H1 (cell line): Measurements from ENCODE around the gene HNRNPH3. TPM values are rescaled to one million over a fixed set of nuclear protein-coding genes. Genes with fewer than 3 reads are reported as not detected.

Source experiments
- BACH1 ChIP-seq: IDR thresholded peaks from 2 replicates; pipeline ENCODE4 v1.6.1; 2012; ENCODE audit warnings: low read length, improper control_type of control experiment
- KDM1A ChIP-seq: fragments of 200-600, 300-600 bp; sonication (generic); IDR thresholded peaks from 2 replicates; pipeline ENCODE4 v1.7.1; 2016; ENCODE audit warnings: mild to moderate bottlenecking, low read length, borderline replicate concordance
- POU5F1 ChIP-seq: IDR thresholded peaks from 2 replicates; pipeline ENCODE4 v1.6.1; 2011; ENCODE audit warnings: low read depth, mild to moderate bottlenecking, low read length, moderate library complexity
- SIRT6 ChIP-seq: IDR thresholded peaks from one replicate; pipeline ENCODE4 v1.7.1; 2012; ENCODE audit warnings: low read length, inconsistent platforms
- polyA plus RNA-seq, 7 experiments: library from polyadenylated mRNA; depleted of rRNA in 3 of 7; stranded (reverse) in 5 of 7; unstranded in 2 of 7; fragments of >200 nt in 5 of 7; fragments of 200-250 nt in 2 of 7; gene quantifications; 1 replicate in 5 of 7; 2 replicates in 1 of 7; 4 replicates in 1 of 7; pipeline versions ENCODE4 v1.2.1 to v1.2.3, GENCODE V29; 2011 to 2013; ENCODE audit warnings: missing spikeins in 2 of 7, mixed read lengths in 2 of 7
- total RNA-seq: library from RNA; stranded (reverse); fragmentation: NEBNext Ultra II Directional; extraction: Animal tissue kit (Norgen Biotek cat#: 25700); gene quantifications from 2 replicates; pipeline ENCODE4 v1.2.1, GENCODE V29; 2021
- TF ChIP-seq, protein P1 (sequence below): fragments of 300-600 bp; sonication (generic); IDR thresholded peaks from 2 replicates; pipeline ENCODE4 v1.7.1; 2012; ENCODE audit warnings: low read length, moderate library complexity, mild to moderate bottlenecking, inconsistent platforms; ENCODE audit not compliant: insufficient replicate concordance
- TF ChIP-seq, protein P2 (sequence below), 3 experiments: IDR thresholded peaks; 1 replicate in 2 of 3; 2 replicates in 1 of 3; pipeline versions ENCODE4 v1.5.1 to v1.6.1; 2011; ENCODE audit warnings: low read length in 3 of 3, mild to moderate bottlenecking in 3 of 3, inconsistent platforms in 2 of 3, low read depth in 1 of 3, moderate library complexity in 1 of 3; ENCODE audit not compliant: insufficient read depth in 1 of 3; ENCODE audit errors: control extremely low read depth in 1 of 3
- TF ChIP-seq, protein P3 (sequence below): IDR thresholded peaks from 2 replicates; pipeline ENCODE4 v1.6.1; 2011; ENCODE audit warnings: low read length, improper control_type of control experiment

HNRNPH3 gene
- total and polyA plus RNA-seq, 2 of the 8 experiments (the other 6 are each of a cell fraction or from before 2014, with no cell fraction given), result 63.2 to 230 TPM

DNA sequence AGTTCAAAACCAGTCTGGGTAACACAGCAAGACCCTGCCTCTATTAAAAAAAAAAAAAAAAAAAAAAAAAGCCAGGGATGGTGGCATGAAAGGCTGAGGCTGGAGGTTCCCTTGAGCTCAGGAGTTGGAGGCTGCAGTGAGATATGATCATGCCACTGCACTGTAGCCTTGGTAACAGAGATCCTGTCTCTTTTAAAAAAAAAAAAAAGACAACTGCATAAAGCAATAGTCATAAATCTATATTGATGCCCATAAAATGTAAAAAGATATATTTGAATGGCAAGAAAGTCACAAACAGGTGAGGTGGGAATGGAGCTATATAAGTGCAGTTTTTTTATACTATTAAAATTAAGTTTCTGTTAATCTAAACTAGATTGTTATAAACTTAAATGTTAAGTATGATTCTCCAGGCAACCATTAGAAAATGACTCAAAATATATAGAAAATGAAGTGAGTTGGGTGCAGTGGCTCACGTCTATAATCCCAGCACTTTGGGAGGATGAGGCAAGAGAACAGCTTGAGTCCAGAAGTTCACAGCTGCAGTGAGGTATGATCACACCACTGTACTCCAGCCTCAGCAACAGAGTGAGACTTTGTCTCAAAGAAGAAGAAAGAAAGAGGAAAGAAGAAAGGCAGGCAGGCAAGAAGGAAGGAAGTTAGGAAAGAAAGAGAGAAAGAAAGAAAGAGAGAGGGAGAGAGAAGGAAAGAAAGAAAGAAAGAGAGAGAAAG, 13.4 kb upstream of the HNRNPH3 start (continued):
- TF ChIP-seq, protein P1, sequence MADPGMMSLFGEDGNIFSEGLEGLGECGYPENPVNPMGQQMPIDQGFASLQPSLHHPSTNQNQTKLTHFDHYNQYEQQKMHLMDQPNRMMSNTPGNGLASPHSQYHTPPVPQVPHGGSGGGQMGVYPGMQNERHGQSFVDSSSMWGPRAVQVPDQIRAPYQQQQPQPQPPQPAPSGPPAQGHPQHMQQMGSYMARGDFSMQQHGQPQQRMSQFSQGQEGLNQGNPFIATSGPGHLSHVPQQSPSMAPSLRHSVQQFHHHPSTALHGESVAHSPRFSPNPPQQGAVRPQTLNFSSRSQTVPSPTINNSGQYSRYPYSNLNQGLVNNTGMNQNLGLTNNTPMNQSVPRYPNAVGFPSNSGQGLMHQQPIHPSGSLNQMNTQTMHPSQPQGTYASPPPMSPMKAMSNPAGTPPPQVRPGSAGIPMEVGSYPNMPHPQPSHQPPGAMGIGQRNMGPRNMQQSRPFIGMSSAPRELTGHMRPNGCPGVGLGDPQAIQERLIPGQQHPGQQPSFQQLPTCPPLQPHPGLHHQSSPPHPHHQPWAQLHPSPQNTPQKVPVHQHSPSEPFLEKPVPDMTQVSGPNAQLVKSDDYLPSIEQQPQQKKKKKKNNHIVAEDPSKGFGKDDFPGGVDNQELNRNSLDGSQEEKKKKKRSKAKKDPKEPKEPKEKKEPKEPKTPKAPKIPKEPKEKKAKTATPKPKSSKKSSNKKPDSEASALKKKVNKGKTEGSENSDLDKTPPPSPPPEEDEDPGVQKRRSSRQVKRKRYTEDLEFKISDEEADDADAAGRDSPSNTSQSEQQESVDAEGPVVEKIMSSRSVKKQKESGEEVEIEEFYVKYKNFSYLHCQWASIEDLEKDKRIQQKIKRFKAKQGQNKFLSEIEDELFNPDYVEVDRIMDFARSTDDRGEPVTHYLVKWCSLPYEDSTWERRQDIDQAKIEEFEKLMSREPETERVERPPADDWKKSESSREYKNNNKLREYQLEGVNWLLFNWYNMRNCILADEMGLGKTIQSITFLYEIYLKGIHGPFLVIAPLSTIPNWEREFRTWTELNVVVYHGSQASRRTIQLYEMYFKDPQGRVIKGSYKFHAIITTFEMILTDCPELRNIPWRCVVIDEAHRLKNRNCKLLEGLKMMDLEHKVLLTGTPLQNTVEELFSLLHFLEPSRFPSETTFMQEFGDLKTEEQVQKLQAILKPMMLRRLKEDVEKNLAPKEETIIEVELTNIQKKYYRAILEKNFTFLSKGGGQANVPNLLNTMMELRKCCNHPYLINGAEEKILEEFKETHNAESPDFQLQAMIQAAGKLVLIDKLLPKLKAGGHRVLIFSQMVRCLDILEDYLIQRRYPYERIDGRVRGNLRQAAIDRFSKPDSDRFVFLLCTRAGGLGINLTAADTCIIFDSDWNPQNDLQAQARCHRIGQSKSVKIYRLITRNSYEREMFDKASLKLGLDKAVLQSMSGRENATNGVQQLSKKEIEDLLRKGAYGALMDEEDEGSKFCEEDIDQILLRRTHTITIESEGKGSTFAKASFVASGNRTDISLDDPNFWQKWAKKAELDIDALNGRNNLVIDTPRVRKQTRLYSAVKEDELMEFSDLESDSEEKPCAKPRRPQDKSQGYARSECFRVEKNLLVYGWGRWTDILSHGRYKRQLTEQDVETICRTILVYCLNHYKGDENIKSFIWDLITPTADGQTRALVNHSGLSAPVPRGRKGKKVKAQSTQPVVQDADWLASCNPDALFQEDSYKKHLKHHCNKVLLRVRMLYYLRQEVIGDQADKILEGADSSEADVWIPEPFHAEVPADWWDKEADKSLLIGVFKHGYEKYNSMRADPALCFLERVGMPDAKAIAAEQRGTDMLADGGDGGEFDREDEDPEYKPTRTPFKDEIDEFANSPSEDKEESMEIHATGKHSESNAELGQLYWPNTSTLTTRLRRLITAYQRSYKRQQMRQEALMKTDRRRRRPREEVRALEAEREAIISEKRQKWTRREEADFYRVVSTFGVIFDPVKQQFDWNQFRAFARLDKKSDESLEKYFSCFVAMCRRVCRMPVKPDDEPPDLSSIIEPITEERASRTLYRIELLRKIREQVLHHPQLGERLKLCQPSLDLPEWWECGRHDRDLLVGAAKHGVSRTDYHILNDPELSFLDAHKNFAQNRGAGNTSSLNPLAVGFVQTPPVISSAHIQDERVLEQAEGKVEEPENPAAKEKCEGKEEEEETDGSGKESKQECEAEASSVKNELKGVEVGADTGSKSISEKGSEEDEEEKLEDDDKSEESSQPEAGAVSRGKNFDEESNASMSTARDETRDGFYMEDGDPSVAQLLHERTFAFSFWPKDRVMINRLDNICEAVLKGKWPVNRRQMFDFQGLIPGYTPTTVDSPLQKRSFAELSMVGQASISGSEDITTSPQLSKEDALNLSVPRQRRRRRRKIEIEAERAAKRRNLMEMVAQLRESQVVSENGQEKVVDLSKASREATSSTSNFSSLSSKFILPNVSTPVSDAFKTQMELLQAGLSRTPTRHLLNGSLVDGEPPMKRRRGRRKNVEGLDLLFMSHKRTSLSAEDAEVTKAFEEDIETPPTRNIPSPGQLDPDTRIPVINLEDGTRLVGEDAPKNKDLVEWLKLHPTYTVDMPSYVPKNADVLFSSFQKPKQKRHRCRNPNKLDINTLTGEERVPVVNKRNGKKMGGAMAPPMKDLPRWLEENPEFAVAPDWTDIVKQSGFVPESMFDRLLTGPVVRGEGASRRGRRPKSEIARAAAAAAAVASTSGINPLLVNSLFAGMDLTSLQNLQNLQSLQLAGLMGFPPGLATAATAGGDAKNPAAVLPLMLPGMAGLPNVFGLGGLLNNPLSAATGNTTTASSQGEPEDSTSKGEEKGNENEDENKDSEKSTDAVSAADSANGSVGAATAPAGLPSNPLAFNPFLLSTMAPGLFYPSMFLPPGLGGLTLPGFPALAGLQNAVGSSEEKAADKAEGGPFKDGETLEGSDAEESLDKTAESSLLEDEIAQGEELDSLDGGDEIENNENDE, result no peak
- TF ChIP-seq, protein P2, sequence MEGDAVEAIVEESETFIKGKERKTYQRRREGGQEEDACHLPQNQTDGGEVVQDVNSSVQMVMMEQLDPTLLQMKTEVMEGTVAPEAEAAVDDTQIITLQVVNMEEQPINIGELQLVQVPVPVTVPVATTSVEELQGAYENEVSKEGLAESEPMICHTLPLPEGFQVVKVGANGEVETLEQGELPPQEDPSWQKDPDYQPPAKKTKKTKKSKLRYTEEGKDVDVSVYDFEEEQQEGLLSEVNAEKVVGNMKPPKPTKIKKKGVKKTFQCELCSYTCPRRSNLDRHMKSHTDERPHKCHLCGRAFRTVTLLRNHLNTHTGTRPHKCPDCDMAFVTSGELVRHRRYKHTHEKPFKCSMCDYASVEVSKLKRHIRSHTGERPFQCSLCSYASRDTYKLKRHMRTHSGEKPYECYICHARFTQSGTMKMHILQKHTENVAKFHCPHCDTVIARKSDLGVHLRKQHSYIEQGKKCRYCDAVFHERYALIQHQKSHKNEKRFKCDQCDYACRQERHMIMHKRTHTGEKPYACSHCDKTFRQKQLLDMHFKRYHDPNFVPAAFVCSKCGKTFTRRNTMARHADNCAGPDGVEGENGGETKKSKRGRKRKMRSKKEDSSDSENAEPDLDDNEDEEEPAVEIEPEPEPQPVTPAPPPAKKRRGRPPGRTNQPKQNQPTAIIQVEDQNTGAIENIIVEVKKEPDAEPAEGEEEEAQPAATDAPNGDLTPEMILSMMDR (IDR thresholded peaks at IDR 0.05; ENCODE audit: control extremely low read depth in 1 of 3, insufficient read depth in 1 of 3, low read depth in 1 of 3, low read length in 3 of 3), result no peak
- TF ChIP-seq SIRT6 (no peak), POU5F1 (no peak), KDM1A (no peak), BACH1 (no peak)
- TF ChIP-seq, protein P3, sequence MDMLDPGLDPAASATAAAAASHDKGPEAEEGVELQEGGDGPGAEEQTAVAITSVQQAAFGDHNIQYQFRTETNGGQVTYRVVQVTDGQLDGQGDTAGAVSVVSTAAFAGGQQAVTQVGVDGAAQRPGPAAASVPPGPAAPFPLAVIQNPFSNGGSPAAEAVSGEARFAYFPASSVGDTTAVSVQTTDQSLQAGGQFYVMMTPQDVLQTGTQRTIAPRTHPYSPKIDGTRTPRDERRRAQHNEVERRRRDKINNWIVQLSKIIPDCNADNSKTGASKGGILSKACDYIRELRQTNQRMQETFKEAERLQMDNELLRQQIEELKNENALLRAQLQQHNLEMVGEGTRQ, result no peak
